HL-60/S4 treated with retinoic acid at 250 ng/mL for 4 days and 3 days (cell line): ENCODE measurements around the gene SFRP4.
"Not testable (repeated sequence)": the region's sequence is repeated elsewhere in the genome, so short reads cannot be mapped to it uniquely, and the experiment has no call there.

Experiments used
- in situ Hi-C: fragments of 300-500 bp; cut with MboI; formaldehyde crosslinking; loops from 2 replicates; pipeline ENCODE4 v1.7.0; 2022; ENCODE audit warnings: low sequenced_read_pairs

Gene SFRP4

GRCh38 chr7:37916673-37917660, at the start of gene SFRP4:
TSS of gene SFRP4 (minus strand) at chr7:37916817. CDS start at chr7:37916537, 280 bp downstream.
- in situ Hi-C loops, result loop anchor here (25.0 kb wide), 2 partner anchors 295 to 420 kb away; no protein-coding TSS in a partner anchor

- in situ Hi-C loops, result no loop called here
Measured at GRCh38 chr7:37964196-37964595, 47.6 kb upstream of the SFRP4 start.

- in situ Hi-C loops, result no loop called here
Measured at GRCh38 chr7:37961251-37961650, 44.6 kb upstream of the SFRP4 start.

- in situ Hi-C loops, result no loop called here
Measured at GRCh38 chr7:37960483-37960882, 43.9 kb upstream of the SFRP4 start.

GRCh38 chr7:37957221-37957970, 40.8 kb upstream of the SFRP4 start:
- in situ Hi-C loops, result no loop called here

GRCh38 chr7:37956791-37957190, 40.2 kb upstream of the SFRP4 start:
- in situ Hi-C loops, result no loop called here

GRCh38 chr7:37954217-37954616, 37.6 kb upstream of the SFRP4 start:
- in situ Hi-C loops, result not testable (repeated sequence)

GRCh38 chr7:37952240-37952639, 35.6 kb upstream of the SFRP4 start:
- in situ Hi-C loops, result no loop called here

GRCh38 chr7:37947941-37948210, 31.3 kb upstream of the SFRP4 start:
- in situ Hi-C loops, result no loop called here

GRCh38 chr7:37947138-37947940, 30.7 kb upstream of the SFRP4 start:
- in situ Hi-C loops, result no loop called here

- in situ Hi-C loops, result no loop called here
Measured at GRCh38 chr7:37945336-37945735, 28.7 kb upstream of the SFRP4 start.

- in situ Hi-C loops, result no loop called here
Measured at GRCh38 chr7:37944737-37945054, 28.1 kb upstream of the SFRP4 start.

- in situ Hi-C loops, result no loop called here
Measured at GRCh38 chr7:37943905-37944736, 27.5 kb upstream of the SFRP4 start.

GRCh38 chr7:37942934-37943610, 26.5 kb upstream of the SFRP4 start:
- in situ Hi-C loops, result no loop called here

GRCh38 chr7:37933018-37933566, 16.5 kb upstream of the SFRP4 start:
- in situ Hi-C loops, result no loop called here

- in situ Hi-C loops, result no loop called here
Measured at GRCh38 chr7:37932543-37932942, 15.9 kb upstream of the SFRP4 start.

GRCh38 chr7:37930226-37930948, 13.8 kb upstream of the SFRP4 start:
- in situ Hi-C loops, result no loop called here

- in situ Hi-C loops, result no loop called here
Measured at GRCh38 chr7:37928878-37929277, 12.3 kb upstream of the SFRP4 start.
